GM13977 (cell line): ENCODE measurements around the gene SRSF3.

Experiments
- DNase-seq: peaks from one replicate; pipeline ENCODE4 v3.0.0; 2012; ENCODE audit warnings: low spot score
- CTCF ChIP-seq: IDR thresholded peaks from 2 replicates; pipeline ENCODE4 v1.5.1; 2012; ENCODE audit warnings: mild to moderate bottlenecking, control low read depth; ENCODE audit not compliant: insufficient read depth; ENCODE audit errors: extremely low read depth, missing control alignments
- in situ Hi-C: fragments of 300-500 bp; cut with MboI; formaldehyde crosslinking; loops from one replicate; pipeline ENCODE4 v1.12.0; 2022; ENCODE audit warnings: low sequenced_read_pairs, low pct_unique_long_range_greater_than_20kb, mixed read lengths, inconsistent platforms; ENCODE audit not compliant: unreplicated experiment

SRSF3 gene

GRCh38 chr6:36550473-36551000, 43.6 kb upstream of the SRSF3 start:
- no peak for DNase-seq
- in situ Hi-C loops: no loop called here
- no peak for TF ChIP-seq CTCF

GRCh38 chr6:36555750-36556252, 38.4 kb upstream of the SRSF3 start:
- no peak for DNase-seq
- in situ Hi-C loops: no loop called here
- no peak for TF ChIP-seq CTCF

GRCh38 chr6:36556281-36556680, 37.9 kb upstream of the SRSF3 start:
- no peak for DNase-seq
- TF ChIP-seq CTCF: no peak
- in situ Hi-C loops: no loop called here

- TF ChIP-seq CTCF: no peak
- in situ Hi-C loops: no loop called here
- DNase-seq: no peak
These were observed 35.0 kb upstream of the SRSF3 start for GRCh38 chr6:36559011-36559793.

- no peak for TF ChIP-seq CTCF
- no peak for DNase-seq
- in situ Hi-C loops: no loop called here
These were observed 33.3 kb upstream of the SRSF3 start for GRCh38 chr6:36560822-36561221.

- no peak for TF ChIP-seq CTCF
- DNase-seq: no peak
- in situ Hi-C loops: no loop called here
These were observed 30.8 kb upstream of the SRSF3 start for GRCh38 chr6:36563237-36563927.
